OCI-LY7 (cell line): ENCODE measurements around the gene TTC7B.

Source experiments
- CTCF ChIP-seq: fragments of 200-600 bp; sonication (generic); conservative IDR thresholded peaks from 2 replicates; pipeline ENCODE4 v1.5.1; 2014; ENCODE audit warnings: mild to moderate bottlenecking, antibody characterized with exemption, low read length, moderate library complexity, mixed read lengths
- EZH2phosphoT487 ChIP-seq: fragments of 200-600 bp; sonication (generic); IDR thresholded peaks from 2 replicates; pipeline ENCODE4 v1.6.1; 2018; ENCODE audit warnings: low read depth, borderline replicate concordance, mild to moderate bottlenecking, mixed run types, antibody characterized with exemption, low read length, moderate library complexity, mixed read lengths

- TF ChIP-seq CTCF, result no peak
- TF ChIP-seq EZH2phosphoT487, result no peak
These were observed 11.7 kb downstream of the TTC7B start for GRCh38 chr14:90804292-90805083.
